ENCODE data around the gene ALPG. TPM values are rescaled to one million over a fixed set of nuclear protein-coding genes. Genes with fewer than 3 reads are reported as not detected.
A peak's percentile ranks its signal among the peaks of the same experiment; 100 is the strongest.
"Not testable (repeated sequence)": the region's sequence is repeated elsewhere in the genome, so short reads cannot be mapped to it uniquely, and the experiment has no call there.

ALPG gene
- total and polyA plus RNA-seq, 2 donors (not counting 1 experiment from before 2014, with no cell fraction given), result not detected

DNA sequence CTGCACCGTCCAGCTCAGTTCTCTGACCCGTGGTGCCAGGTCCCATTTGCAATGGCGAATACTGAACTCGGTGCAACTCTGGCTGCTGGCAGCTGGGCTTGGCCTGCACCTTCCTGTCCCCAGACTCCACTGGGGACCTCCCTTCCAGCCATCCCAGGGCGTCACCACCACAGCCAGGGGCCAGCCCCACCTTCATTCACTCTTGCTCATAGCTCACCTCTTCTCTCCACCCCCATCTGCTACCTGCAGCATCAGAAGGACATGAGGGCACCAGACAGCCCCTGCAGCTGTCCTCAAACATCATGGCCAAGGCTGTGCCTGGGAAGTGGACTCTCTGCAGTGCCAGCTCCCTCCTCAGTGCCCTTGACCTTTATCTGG, 33.1 kb downstream of the ALPG start:
- ATAC-seq (ENCODE audit: low read depth) (no peak), DNase-seq (peak; percentile 50)
- CTCF ChIA-PET, result interaction anchor here (1.3 to 1.7 kb wide), 2 partner anchors 533 to 539 kb away, joined by 6 to 8 read pairs; no protein-coding TSS in a partner anchor
- no peaks in the 10 kb centered on the region for H3K27me3 ChIP-seq (replicated peaks in 1 of 4; ENCODE audit: control extremely low read depth in 1 of 4, control insufficient read depth in 3 of 4, insufficient read depth in 4 of 4, low read length in 3 of 4)
- H3K36me3 ChIP-seq (replicated peaks in 1 of 2; ENCODE audit: control extremely low read depth in 1 of 2, control insufficient read depth in 1 of 2, extremely low read depth in 1 of 2, insufficient read depth in 2 of 2, low read length in 1 of 2), result no peaks in the 10 kb centered on the region
- H3K4me1 Mint-ChIP-seq, result peaks cover 2% of the 10 kb centered on the region
- no peaks in the 10 kb centered on the region for H3K79me2 ChIP-seq (ENCODE audit: control insufficient read depth, insufficient read depth, low read length)
- no peaks in the 10 kb centered on the region for H4K20me1 ChIP-seq (ENCODE audit: control insufficient read depth, insufficient read depth, low read length, poor library complexity, severe bottlenecking)
- no peak overlapping the region for H3K27ac Mint-ChIP-seq
- H3K4me1 ChIP-seq (ENCODE audit: control insufficient read depth in 2 of 2, insufficient read depth in 2 of 2, low read length in 2 of 2), result peaks cover 0 to 7% of the 10 kb centered on the region in 2 donors
- no peak overlapping the region for H2AFZ ChIP-seq (ENCODE audit: insufficient read depth, low read depth, low read length, poor library complexity, severe bottlenecking)
- H3K9ac ChIP-seq (ENCODE audit: low read length), result no peak overlapping the region
- no peak overlapping the region for H3K4me3 ChIP-seq (ENCODE audit: control extremely low read depth in 1 of 5, extremely low read depth in 1 of 5, insufficient read depth in 1 of 5, low read depth in 2 of 5, low read length in 4 of 5)
- peaks cover 3% of the 10 kb centered on the region for H3K27me3 Mint-ChIP-seq
- no peaks in the 10 kb centered on the region for H3K9me3 Mint-ChIP-seq (ENCODE audit: insufficient read depth)
- intact Hi-C loops (cut with micrococcal nuclease), result no loop called here
- TF ChIP-seq EZH2 (IDR thresholded peaks at IDR 0.05; ENCODE audit: borderline replicate concordance, insufficient read depth, low read depth, low read length, poor library complexity, severe bottlenecking), result no peak
- TF ChIP-seq, protein P1, sequence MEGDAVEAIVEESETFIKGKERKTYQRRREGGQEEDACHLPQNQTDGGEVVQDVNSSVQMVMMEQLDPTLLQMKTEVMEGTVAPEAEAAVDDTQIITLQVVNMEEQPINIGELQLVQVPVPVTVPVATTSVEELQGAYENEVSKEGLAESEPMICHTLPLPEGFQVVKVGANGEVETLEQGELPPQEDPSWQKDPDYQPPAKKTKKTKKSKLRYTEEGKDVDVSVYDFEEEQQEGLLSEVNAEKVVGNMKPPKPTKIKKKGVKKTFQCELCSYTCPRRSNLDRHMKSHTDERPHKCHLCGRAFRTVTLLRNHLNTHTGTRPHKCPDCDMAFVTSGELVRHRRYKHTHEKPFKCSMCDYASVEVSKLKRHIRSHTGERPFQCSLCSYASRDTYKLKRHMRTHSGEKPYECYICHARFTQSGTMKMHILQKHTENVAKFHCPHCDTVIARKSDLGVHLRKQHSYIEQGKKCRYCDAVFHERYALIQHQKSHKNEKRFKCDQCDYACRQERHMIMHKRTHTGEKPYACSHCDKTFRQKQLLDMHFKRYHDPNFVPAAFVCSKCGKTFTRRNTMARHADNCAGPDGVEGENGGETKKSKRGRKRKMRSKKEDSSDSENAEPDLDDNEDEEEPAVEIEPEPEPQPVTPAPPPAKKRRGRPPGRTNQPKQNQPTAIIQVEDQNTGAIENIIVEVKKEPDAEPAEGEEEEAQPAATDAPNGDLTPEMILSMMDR (IDR thresholded peaks at IDR 0.05), result peak; percentile 41
- no peak overlapping the region for H3K27ac ChIP-seq (ENCODE audit: low read length in 2 of 2)
- 41% methylated on average over 3 of the region's 5 CpGs for WGBS (ENCODE audit: insufficient coverage)
- POLR2A ChIA-PET, result no interaction called here
- H3K4me2 ChIP-seq (replicated peaks; ENCODE audit: low read depth, low read length, poor library complexity, severe bottlenecking), result no peak overlapping the region
- no peak overlapping the region for H3K4me3 Mint-ChIP-seq
- H3K9me3 ChIP-seq (ENCODE audit: control extremely low read depth in 1 of 3, control insufficient read depth in 2 of 3, insufficient read depth in 1 of 3, low read length in 2 of 3), result no peaks in the 10 kb centered on the region

DNA sequence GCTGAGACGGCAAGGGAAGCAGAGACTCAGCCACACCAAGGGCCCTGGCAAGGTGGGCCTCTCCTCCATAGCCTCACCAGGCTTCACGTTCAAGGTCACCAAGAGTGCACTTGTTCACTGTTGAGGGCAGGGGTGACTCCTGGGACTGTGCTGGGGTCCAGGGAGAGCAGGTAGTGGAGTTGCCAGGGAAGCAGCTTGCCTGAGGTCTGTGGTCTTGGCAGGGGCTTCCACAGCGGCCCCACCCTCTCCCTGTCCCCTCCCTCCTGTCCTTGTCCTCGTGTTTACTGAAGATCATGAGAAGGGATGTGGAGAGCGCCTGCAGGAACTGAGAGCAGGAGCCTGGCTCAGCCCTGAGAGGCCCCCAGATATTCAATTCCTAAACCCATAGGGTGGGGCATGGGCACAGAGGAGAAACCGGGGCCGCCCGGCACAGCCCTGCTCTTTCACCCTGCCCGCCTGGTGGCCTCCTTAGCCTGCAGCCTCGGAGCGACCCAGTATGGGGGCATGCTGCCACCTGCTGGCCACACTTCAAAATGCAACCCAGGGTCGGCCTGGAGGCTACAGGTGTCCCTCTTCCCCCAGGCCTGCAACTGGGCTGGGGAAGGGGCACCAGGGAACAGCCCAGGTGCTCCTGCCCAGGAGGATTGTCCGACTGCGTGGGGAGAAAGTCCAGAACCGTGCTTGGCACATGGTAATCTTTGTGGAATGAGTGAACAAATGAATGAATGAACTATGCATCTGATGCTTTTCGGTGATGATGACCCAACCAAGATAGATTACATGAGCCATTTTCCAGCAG, 33.8 kb downstream of the ALPG start:
- H4K20me1 ChIP-seq (ENCODE audit: control insufficient read depth, insufficient read depth, low read length, poor library complexity, severe bottlenecking); H3K9ac ChIP-seq (ENCODE audit: low read length); H3K36me3 ChIP-seq (replicated peaks in 1 of 2; ENCODE audit: control extremely low read depth in 1 of 2, control insufficient read depth in 1 of 2, extremely low read depth in 1 of 2, insufficient read depth in 2 of 2, low read length in 1 of 2); H2AFZ ChIP-seq (ENCODE audit: insufficient read depth, low read depth, low read length, poor library complexity, severe bottlenecking); H3K27me3 ChIP-seq (replicated peaks in 1 of 4; ENCODE audit: control extremely low read depth in 1 of 4, control insufficient read depth in 3 of 4, insufficient read depth in 4 of 4, low read length in 3 of 4); H3K27ac ChIP-seq (ENCODE audit: low read length in 2 of 2); H3K4me1 ChIP-seq (ENCODE audit: control insufficient read depth in 2 of 2, insufficient read depth in 2 of 2, low read length in 2 of 2); intact Hi-C loops (cut with micrococcal nuclease); H3K4me3 Mint-ChIP-seq; H3K27me3 Mint-ChIP-seq; H3K4me3 ChIP-seq (ENCODE audit: control extremely low read depth in 1 of 5, extremely low read depth in 1 of 5, insufficient read depth in 1 of 5, low read depth in 2 of 5, low read length in 4 of 5); H3K9me3 ChIP-seq (ENCODE audit: control extremely low read depth in 1 of 3, control insufficient read depth in 2 of 3, insufficient read depth in 1 of 3, low read length in 2 of 3); H3K79me2 ChIP-seq (ENCODE audit: control insufficient read depth, insufficient read depth, low read length); H3K4me1 Mint-ChIP-seq; H3K27ac Mint-ChIP-seq; H3K9me3 Mint-ChIP-seq (ENCODE audit: insufficient read depth); POLR2A ChIA-PET: not testable (repeated sequence)
- H3K4me2 ChIP-seq (replicated peaks; ENCODE audit: low read depth, low read length, poor library complexity, severe bottlenecking), result peak overlapping the region; percentile 26
- CTCF ChIA-PET, result interaction anchor here (0.7 to 1.7 kb wide), 4 partner anchors 111 to 534 kb away, joined by 4 to 8 read pairs (median 6); no protein-coding TSS in a partner anchor
- 5% methylated on average over 10 of the region's 16 CpGs for WGBS (ENCODE audit: insufficient coverage)
- TF ChIP-seq, protein P1 (IDR thresholded peaks at IDR 0.05), result peak; percentile 87
- ATAC-seq (ENCODE audit: low read depth) (peak; percentile 86), DNase-seq (peak; percentile 85)
